HG02884 (cell line): ENCODE data around the gene PRSS21.

Source experiments
- ATAC-seq: cut with Tn5 transposase; IDR thresholded peaks from one replicate; pipeline ENCODE4 v1.9.1; 2021; ENCODE audit warnings: mild to moderate bottlenecking, moderate library complexity; ENCODE audit not compliant: unreplicated experiment

Gene PRSS21

DNA sequence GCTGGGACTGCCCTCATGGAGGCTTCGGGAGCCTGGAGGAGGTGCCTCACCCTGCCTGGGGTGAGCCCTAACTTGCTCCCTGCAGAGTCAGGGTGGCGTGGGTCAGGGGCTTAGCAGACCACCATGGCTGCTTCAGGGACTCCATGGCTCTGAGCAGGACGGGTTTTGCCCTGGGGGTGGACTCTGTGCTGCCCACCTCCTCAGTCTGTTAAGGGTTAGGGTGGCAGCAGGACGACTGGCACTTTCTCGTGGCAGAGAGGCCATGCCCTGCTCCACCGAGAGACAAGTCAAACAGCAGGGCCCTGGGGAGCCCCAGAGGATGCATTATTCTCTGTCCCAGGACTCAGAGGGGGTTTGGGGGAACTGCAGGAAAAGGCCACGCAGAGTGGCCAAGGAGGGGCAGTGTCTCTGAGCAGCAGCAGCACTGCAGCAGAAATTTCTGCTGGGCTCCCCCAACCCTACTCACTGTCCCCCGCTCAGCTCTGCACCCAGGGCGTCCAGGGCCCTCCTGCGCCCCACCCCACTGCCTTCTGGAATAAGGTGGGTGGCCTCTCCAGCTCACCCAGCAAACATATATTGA is 42.7 kb downstream of the PRSS21 start:
- no peak for ATAC-seq

DNA sequence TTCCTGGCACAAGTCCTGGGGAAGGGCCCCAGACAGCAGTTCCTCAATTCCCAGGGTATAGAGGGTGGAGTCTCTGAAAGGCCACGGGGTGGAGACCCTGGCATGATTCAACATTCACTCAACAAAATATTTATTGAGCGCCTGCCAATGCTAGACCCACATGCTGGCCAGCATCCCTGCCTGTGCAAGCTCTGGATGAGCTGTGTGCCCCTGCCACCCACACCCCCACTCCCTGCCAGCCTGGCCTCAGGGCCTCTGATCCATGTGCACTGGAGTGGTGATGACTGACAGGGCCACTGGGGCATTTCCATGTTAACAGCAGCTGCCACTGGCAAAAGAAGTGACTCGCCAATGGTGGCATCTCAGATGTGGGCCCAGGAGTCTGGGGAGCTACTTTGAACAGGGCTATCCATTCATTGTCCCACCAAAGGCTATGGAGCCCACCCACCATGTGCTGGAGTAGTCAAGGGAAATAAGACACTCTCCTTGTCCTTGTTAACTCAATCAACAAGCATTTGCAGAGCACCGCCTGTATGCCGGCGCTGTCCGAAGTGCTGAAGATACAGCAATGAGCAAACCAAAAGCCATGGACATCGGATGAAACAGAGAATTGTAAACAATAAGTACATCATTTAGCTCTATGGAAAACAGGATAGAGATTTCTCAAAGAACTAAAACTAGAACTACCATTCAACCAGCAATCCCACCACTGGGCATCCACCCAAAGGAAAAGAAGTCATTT is 44.0 kb downstream of the PRSS21 start:
- no peak for ATAC-seq

DNA sequence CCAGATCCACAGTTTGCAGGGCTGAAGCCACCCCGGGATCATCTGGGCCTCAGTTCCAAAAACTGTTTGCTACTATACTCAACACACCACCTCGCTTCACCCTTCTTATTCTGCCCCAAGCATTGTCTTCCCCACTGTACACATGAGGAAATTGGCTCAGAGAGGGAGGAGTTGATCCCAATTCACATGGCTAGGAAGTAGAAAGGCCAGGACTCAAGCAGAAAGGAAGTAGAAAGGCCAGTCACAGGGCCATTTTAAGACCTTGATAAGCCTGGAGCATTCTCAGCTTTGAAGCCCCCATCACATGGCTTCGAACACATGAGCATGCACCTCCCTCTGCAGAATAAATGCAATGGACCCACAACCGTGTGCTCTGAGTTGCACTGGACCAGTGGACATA is 48.6 kb downstream of the PRSS21 start:
- ATAC-seq: no peak

DNA sequence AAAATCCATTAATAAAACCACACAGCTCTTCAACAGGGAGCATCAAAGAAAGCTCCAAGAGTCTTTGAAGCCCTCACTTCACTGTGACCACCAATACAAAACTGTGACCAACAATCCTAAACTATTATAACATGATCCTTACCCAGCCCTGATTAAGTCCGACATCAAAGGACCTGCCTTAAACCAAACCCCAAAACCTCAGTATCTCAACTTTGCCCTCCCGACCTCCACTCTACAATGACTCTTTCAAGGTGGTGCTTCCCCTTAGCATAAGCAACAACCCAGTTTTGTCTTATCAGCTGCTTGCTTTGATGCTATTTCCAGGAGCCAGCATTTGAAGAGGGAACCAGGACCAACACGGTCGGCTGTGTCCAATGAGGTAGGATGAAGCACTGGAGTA is 49.4 kb downstream of the PRSS21 start:
- no peak for ATAC-seq

DNA sequence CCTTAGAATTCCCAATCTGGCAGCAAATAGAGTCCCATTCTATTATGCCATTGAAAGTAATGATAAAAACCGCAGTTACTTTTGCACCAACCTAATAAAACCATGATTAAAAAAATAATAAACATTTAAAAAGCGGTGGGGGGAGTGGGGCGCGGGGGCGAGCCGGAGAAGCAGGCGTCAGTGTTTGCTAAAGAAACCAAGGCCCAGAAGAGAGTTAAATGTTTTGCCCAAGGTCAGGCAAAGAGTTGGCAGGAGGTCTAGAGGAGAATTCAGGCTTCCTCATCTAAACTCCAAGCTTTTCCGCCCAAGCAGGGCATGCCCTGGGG is 50.6 kb downstream of the PRSS21 start:
- ATAC-seq: no peak

DNA sequence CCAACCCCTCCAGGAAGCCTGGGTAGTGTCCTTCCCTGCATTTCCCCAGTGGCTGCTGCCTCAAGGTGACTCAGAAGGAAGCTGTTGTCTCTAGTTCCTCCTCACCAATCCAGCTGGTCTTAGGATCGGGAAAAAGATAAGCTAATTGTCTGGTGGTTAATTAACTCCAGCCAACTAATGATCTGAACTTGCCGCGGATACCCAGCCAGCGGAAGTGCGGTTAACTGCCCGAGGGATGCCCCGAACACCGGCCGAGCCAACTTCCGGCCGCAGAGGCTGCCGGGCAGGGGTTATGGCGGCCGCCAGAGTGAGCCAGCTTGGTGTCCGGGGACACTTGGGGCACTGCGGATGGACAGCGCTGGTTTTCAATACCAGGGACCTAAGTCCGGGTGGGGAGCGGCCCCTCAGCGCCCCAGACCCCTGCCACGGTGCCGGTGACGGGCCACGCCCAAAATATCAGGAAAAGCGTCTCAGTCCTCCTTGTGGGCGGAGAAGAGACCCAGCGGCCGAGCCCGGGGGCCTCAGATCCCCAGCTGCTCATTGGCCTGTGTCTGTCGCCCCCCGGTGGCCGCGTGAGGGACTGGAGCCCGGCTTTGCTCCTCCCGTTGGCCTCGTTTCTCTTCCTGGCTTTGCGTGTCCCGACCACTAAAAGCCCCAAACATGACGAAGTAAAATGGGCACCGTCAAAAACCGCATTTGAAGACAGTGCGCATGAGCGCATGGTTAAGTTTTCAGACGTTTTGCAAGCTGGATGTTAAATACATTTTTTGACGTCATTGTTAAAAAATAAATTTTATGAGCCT is 51.2 kb downstream of the PRSS21 start:
- peak; percentile 76 for ATAC-seq
